Nucleus accumbens (tissue), 56 donors: ENCODE results near the gene ZNF837.
"Not testable (repeated sequence)": the region's sequence is repeated elsewhere in the genome, so short reads cannot be mapped to it uniquely, and the experiment has no call there.

ENCODE experiments used
- DNase-seq, 56 donors: peaks; one replicate each; lab custom pipeline; 2025; lab: John Stamatoyannopoulos, UW

Gene ZNF837

GRCh38 chr19:58352760-58353671, 27.8 kb downstream of the ZNF837 start, which contains the start of gene A1BG:
Gene A1BG (minus strand): TSS chr19:58353492. CDS start chr19:58353437, 55 bp downstream.
- no peak for DNase-seq

- DNase-seq = no peak
Measured at GRCh38 chr19:58351990-58352755, 28.7 kb downstream of the ZNF837 start.

- DNase-seq = no peak
Measured at GRCh38 chr19:58351558-58351878, 29.3 kb downstream of the ZNF837 start.

GRCh38 chr19:58350871-58351557, 29.8 kb downstream of the ZNF837 start:
- no peak for DNase-seq

GRCh38 chr19:58350001-58350861, 30.6 kb downstream of the ZNF837 start:
- DNase-seq = no peak

DNA sequence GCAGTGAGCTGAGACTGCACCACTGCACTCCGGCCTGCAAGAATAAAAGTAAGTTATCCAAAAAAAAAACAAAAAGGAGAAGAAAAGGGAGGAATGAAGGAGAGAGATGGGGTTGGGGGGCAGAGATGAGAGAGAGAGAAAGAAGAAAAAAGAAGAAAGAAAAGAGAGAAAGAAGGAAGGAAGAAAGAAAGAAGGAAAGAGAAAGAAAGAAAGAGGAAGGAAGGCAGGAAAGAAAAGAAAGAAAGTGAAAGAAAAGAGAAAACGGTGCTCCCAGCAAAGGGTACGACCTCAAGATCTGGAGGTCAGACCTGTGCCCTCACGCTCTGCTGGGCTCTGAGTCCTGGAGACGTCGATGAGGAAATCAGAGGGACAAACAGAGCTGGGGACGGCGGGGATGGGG, 31.2 kb downstream of the ZNF837 start:
- DNase-seq = no peak

DNA sequence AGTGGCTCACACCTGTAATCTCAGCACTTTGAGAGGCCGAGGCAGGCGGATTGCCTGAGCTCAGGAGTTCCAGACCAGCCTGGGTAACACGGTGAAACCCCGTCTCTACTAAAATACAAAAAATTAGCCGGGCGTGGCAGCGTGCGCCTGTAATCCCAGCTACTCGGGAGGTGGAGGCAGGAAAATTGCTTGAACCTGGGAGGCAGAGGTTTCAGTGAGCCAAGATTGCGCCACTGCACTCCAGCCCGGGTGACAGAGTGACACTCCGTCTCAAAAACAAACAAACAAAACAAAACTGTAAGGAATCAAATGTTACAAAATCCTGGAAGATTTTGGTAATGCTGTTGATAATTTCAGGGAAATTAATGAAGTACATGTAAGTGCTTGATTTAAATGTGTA, 32.8 kb downstream of the ZNF837 start:
- DNase-seq = not testable (repeated sequence)

- DNase-seq = peak in 54 of 56 donors; percentile 12 to 87 (median 68)
Measured at GRCh38 chr19:58346961-58347929, 33.6 kb downstream of the ZNF837 start.

- no peak for DNase-seq
Measured at GRCh38 chr19:58345558-58345957, 35.3 kb downstream of the ZNF837 start.

GRCh38 chr19:58338825-58339558, 41.8 kb downstream of the ZNF837 start:
- DNase-seq = no peak

DNA sequence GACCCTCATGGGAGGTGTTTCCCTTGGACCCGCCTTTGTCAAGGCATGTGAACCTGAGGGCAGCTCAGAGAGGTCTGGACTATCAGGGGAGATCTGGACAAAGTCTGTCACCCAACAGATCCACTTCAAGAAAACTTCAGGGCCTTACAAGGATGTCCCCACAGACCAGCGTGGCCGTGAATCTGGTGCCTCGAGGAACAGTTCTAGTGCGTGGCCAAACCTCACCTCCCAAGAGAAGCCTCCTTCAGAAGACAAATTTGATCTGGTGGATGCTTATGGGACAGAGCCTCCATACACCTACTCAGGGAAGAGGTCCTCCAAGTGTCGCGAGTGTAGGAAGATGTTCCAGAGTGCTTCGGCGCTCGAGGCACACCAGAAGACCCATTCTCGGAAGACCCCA, 42.5 kb downstream of the ZNF837 start:
- DNase-seq = no peak

- no peak for DNase-seq
Measured at GRCh38 chr19:58336820-58337219, 44.0 kb downstream of the ZNF837 start.

DNA sequence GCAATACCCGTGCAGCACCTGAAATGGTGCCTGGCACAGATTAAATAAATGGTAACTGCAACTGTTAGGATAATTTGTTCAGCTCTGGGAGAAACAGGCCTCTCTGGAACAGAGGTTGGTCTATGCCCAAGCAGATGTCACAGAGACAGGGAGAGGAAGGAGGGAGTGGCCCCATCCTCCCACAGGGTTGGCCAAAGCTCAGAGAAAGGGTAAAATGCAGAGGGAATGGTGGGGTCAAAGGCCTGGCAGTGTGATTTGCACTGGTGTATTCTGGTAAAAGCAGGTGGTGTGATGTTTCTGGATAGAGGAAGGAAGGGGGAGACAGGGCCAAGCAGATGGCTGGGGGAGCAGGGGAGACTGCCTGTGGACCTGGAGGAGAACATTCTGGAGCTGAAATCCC, 44.6 kb downstream of the ZNF837 start:
- DNase-seq = no peak

- no peak for DNase-seq
Measured at GRCh38 chr19:58335630-58336029, 45.2 kb downstream of the ZNF837 start.

- no peak for DNase-seq
Measured at GRCh38 chr19:58334691-58335249, 46.1 kb downstream of the ZNF837 start.

DNA sequence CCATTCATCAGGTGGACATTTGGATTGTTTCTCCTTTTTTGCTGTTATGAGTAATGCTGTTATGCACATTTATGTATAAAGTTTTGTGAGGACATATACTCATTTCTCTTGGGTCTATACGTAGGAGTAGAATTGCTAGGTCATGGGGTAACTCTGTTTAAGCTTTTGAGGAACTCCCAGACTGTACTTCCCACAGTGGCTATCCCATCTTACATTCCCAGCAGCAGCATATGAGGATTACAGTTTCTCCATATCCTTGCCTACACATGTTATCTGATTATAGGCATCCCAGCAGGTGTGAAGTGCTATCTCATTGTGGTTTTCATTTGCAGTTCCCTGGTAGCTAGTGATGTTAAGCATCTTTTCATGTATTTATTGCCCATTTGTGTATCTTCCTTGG, 48.1 kb downstream of the ZNF837 start:
- DNase-seq = no peak

- DNase-seq = peak in 41 of 56 donors; percentile 15 to 82 (median 50)
Measured at GRCh38 chr19:58330458-58330857, 50.4 kb downstream of the ZNF837 start.

- DNase-seq = no peak
Measured at GRCh38 chr19:58328999-58329398, 51.8 kb downstream of the ZNF837 start.
